Activated CD4-positive, alpha-beta T cell treated with anti-CD3 and anti-CD28 coated beads, Interleukin-2, amount 50 U/mL, for 48 hours (primary cell): ENCODE results near the gene GPI.
A peak's percentile ranks its signal among the peaks of the same experiment; 100 is the strongest.

Experiments used
- DNase-seq, 2 experiments: peaks; one replicate each; pipeline ENCODE4 v3.0.0-alpha.2; 2020

GPI gene

DNA sequence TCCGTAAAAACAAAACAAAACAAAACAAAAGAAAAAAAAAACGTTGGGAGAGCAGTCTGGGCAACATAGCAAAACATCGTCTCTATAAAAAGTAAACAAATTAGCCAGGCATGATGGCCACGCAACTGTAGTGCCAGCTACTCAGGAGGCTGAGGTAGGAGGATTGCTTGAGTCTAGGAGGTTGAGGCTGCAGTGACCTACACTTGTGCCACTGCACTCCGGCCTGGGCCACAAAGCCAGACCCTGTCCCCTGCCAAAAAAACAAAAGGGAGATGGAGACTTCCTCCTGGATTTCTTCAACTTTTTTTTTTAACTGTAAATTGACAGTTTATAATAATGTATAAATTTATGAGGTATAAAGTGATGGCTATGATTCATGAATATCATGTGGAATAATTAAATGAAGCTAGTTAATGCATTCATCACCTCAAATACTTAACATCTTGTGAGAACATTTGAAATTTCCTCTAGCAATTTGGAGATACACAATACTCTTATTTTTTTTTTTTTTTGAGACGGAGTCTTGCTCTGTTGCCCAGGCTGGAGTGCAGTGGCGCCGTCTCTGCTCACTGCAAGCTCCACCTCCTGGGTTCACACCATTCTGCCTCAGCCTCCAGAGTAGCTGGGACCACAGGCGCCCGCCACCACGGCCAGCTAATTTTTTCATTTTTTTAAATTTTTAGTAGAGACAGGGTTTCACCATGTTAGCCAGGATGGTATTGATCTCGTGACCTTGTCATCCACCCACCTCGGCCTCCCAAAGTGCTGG is 41.1 kb downstream of the GPI start:
- DNase-seq: no peak

- no peak for DNase-seq
These were observed 43.4 kb downstream of the GPI start for GRCh38 chr19:34408411-34408810.

DNA sequence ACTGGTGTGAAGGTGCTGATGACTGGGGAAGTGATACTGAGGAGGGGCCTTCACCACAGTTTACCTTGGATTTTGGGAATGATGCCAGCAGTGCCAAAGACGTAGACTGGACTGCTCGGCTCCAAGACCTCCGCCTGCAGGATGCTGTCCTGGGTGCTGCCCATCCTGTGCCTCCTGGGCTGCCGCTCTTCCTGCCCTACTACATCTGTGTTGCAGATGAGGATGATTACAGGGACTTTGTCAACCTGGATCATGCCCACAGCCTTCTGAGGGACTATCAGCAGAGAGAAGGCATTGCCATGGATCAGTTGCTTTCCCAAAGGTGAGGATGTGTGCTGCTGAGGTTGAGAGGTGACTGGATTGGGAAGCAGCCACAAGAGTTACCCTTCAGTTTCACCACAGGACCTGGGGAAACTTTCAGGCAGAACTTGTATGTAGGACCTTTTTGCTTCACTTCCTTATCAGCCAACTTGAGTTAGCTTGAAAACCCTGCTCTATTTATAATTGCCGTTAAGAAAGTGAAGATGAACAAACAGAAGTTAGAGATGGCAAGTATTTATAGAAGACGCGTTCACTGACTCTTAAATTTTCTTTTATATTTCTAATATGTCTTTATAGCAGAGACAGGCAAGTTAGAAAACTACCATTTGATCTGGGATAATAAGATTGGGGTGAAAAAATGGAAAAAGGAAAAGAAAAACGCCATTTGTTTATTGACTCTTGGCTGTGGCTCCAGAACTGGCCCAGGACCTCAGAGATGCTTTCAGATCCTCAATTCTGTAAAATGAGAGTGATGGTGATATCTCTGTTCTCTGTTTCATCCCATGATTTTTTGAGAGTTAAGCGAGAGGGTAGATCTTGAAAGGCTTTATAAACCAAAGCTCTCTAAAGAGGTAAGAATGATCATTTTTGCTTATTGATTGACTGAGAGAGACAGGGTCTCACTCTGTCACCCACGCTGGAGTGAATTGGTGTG is 44.5 kb downstream of the GPI start:
- no peak for DNase-seq

- DNase-seq: no peak
These were observed 46.2 kb downstream of the GPI start for GRCh38 chr19:34411216-34411615.

- no peak for DNase-seq
These were observed 51.1 kb downstream of the GPI start for GRCh38 chr19:34416021-34416545.

DNA sequence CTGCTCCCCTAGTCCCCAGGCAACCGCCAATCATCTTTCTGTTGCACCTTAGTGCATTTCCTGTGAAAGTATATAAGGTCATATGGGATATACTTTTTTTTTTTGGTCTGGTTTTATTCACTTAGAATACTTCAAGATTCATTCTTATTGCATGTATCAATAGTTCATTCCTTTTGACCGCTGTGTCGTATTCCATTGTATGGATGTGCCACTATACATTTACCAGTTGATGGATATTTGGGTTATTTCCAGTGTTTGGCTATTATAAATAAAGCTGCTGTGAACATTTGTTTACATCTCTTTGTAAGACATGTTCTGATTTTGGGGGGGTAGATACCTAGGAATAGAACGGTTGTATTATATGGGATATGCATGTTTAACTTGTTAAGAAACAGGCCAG is 53.3 kb downstream of the GPI start:
- DNase-seq: no peak

GRCh38 chr19:34426096-34426661 is 61.2 kb downstream of the GPI start:
- no peak for DNase-seq

DNA sequence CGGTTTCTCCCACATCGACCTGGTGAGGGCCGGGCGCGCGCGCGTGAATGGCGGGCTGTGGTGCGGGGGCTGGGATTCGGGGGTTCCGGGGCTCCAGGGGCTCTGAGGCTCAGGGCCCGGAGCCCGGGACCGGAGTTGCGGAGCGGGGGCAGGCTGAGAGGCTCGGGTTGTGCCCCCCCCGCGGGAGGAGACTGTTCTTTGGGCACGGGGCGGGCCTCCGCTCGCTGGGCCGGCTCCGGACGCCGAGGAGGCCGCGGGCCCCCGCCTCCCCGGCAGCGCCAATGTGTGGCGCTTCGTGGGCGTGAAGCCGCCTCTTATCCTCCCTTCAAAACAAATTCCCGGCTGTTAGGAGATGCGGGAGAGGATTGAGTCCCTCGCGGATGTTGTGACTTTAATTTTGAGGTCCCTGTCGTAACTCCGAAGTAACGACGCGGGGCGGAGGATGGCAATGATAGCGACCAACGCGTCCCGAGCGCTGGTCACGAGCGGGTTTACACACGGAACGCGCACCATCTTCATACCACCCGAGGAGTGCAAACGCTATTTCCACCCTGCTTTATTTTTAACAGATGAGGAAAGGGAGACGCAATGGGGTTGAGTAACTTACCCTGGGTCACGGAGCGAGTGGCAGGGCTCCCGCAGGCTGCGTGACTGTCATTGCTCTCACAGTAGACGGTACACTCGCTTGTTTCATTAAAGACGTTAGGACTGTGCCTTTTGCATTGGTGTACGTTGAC is 63.7 kb downstream of the GPI start:
- peak in 1 of 2 experiments; percentile 44 for DNase-seq

DNA sequence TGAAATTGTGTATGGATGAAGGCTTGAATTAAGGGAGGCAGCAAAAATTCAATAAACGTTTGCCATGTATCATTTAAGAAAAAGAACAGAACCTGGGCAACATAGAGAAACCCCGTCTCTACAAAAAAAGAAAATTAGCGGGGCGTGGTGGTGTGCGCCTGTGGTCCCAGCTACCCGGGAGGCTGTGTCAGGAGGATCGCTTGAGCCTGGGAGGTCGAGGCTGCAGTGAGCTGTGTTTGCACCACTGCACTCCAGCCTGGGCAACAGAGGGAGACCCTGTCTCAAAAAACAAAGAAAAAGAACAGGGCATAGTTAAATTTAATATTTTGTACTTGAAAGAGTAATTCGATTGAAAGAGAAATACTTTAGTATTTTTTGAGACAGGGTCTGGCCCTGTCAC is 64.6 kb downstream of the GPI start:
- DNase-seq: no peak

DNA sequence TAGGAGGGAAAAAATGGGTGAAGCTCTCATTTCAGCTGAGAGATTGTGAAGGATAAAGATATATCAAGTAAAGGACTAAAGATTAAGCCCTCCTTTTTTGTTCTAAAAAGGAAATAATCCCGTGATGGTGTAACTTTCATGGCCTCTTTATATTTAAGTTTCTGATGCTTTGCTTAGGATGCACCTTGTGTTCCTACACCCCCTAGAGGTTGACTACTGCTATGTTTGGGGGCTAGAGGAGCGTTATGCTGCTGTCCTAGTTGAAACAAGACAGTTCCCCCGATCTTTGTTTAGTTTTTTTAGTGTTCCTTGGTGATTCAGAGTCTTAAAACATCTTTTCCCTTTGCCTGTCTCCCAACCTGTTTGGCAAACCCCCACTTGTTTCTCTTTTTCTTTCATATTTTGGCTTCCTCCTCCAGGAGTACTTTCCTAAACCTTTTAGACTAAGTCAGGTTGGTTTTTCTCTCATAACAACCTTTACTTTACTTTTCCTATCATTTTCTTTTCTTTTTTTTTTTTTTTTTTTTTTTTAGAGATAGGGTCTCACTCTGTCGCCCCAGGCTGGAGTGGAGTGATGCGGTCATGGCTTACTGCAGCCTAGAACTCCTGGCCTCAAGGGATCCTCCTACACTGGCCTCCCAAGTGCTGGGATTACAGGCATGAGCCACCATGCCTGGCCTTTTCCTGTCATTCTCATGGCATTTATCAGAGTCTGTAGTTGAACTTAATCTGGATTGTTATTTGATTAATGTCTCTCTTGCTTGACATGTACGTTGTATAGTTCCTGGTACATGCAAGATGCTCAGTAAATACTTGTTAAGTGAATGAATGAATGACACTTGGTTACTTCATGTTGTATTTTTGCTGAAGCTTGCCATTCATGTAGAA is 66.0 kb downstream of the GPI start:
- DNase-seq: peak; percentile 9 to 30

GRCh38 chr19:34431681-34432402 is 66.8 kb downstream of the GPI start:
- DNase-seq: no peak

- DNase-seq: no peak
These were observed 67.8 kb downstream of the GPI start for GRCh38 chr19:34432797-34433196.

DNA sequence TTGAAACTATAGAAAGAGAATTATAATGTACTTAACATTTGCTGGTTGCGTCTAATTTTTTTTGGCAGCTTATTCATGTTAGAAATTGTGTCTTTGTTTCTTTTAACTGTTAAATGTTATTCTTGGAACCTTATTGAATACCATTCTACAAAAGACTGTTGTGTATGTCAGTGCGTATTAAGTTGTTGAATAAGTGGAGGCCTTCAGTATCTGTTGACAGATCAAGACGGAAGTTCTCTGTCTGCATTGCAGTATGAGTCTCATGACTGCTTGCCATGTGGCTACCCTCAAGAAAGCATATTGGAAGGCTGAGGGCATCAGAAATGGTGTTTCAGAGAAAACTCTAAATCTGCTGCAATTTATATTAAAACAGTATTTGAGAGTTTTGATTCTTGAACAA is 71.7 kb downstream of the GPI start:
- DNase-seq: no peak

GRCh38 chr19:34448191-34448590 is 83.2 kb downstream of the GPI start:
- DNase-seq: no peak
